NCI-H82 (cell line): ENCODE data around the gene JAK2.
A peak's percentile ranks its signal among the peaks of the same experiment; 100 is the strongest.
"Not testable (repeated sequence)": the region's sequence is repeated elsewhere in the genome, so short reads cannot be mapped to it uniquely, and the experiment has no call there.

Experiments
- DNase-seq: peaks from one replicate; lab custom pipeline; 2025; lab: John Stamatoyannopoulos, UW

JAK2 gene

DNA sequence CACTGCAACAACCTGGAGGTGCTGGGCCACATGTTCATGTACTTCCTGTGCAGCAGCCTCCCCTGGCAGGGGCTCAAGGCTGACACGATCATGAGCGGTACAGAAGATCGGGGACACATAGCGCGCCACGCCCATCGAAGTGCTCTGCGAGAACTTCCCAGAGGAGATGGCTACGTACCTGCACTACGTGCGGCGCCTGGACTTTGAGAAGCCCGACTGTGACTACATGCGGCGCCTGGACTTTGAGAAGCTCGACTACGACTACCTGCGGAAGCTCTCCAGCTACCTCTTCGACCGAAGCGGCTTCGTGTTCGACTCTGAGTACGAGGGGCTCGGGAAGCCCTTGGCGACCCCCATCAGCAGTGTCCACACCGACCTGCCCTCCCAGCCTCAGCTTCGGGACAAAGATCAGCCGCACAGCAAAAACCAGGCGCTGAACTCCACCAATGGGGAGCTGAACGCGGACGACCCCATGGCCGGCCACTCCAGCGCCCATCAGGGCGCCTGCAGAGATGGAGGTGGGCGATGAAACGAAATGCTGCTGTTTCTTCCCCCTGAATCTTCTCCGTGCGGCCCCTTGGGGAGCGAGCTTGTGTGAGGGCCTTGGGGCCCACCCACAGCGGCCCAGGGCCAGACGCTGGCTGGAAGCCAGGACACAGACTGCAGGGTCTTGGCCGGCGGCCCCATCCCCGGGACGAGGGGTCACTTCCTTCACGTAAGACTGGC lies 56.5 kb downstream of the JAK2 start:
- no peak for DNase-seq

DNA sequence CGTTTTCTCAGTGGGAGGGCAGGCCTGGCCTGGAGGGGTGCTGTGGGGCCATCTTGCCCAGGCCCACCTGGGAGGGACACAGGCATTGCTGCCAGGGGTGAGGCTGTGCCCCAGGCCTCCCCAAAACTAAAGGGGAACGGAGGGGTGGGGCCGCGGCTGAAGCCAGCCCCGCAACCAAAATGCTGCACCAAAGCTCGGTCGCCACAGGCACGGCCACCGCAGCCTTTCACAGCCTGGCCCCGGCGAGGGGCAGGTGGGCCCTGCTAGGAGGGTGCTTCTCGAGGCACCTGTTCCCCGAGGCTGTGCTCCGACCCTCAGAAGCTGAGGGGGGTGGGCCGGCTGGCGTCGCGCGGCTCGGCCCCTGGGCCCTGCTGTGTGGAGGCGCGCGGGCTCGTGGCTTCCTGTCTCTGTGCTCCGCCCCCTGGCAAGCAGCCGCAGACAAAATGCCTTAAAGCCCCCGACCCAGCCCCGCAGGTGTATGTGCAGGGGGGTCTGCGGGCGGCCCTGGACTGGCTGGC lies 57.6 kb downstream of the JAK2 start:
- DNase-seq, result no peak

DNA sequence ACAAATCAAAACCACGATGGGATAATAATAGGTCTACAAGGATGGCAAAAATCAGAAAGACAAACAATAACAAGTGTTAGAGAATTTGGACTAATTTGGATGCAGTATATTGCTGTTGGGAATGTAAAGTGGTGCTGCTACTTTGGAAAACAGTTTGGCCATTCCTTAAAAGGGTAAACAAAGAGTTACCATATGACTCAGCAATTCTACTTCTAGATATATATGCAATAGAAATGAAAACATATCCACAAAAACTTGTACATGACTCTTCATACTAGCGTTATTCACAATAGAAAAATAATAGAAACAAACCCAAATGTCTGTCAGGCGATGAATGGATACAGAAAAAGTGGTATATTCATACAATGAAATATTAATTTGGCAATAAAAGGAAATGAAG lies 58.3 kb downstream of the JAK2 start:
- no peak for DNase-seq

DNA sequence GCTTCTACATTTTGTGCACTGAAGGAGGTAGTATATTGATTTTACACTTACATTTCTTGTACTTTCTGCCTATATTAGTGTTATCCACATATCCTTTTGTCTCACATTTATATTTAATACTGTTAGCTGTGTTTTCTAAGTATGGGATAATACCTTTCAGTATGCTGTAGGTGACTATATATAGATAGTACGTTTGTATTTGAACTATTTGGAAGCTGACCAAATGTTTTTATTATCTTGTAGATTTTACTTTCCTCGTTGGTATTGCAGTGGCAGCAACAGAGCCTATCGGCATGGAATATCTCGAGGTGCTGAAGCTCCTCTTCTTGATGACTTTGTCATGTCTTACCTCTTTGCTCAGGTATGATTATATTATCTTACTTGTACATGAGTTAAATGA lies 59.1 kb downstream of the JAK2 start:
- DNase-seq, result no peak

DNA sequence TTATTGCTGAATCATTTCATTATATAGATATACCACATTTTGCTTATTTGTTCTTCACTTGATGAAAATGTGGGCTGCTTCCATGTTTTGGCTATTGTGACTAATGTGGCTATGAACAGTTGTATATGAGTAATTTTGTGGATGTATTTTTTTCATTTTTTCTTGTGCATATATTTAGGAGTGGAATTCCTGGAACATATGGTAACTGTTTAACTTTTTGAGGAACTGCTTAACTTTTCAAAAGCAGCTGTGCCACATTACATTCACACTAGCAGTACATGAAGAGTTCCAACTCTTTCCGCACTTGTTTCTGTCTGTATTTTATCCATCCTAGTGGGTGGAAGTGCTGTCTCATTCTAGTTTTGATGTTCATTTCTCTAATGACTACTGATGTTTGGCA lies 67.8 kb downstream of the JAK2 start:
- no peak for DNase-seq

DNA sequence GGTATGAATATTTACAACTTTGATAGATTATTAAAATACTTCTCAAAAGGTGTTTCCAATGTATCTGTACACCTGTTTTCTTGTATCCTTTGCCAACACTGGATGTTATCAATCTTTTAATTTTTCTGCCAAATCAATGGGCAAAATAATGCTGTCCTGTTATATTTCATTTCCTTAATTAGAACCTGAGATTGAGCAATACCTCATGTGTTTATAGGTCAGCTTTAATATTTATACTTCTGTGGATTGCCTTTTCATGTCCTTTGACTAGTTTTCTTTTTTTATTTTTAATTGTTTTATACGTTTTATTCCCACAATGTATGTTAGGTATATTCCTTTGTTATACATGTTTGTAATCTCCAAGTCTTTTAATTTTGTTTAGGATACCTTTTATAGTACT lies 77.6 kb downstream of the JAK2 start:
- no peak for DNase-seq

DNA sequence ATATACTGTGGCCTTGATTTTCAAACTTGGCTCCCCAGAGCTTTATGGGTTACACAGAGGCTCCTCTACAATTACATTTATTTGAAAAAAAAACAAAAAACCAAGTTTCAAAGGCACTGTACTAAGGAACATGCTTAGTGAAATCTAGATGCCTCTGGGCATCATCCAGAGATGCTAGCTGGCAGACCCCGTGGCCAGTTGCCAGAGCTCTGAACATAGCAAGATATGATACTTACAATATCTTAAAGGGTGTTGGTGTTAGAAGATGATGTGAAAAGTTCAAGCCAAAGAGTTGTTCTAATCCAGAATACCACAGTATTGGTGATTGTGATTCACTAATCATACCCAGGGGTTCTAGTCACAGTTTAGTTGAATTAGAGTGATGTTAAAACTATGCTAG lies 87.8 kb downstream of the JAK2 start:
- no peak for DNase-seq

DNA sequence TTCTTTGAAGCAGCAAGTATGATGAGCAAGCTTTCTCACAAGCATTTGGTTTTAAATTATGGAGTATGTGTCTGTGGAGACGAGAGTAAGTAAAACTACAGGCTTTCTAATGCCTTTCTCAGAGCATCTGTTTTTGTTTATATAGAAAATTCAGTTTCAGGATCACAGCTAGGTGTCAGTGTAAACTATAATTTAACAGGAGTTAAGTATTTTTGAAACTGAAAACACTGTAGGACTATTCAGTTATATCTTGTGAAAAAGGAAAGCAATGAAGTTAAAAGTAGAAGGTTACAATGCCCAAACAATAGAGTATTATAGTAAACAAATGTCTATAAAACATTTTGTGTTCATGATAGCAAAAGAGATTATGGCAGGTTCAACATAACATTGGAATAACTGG lies 88.6 kb downstream of the JAK2 start:
- DNase-seq, result no peak

DNA sequence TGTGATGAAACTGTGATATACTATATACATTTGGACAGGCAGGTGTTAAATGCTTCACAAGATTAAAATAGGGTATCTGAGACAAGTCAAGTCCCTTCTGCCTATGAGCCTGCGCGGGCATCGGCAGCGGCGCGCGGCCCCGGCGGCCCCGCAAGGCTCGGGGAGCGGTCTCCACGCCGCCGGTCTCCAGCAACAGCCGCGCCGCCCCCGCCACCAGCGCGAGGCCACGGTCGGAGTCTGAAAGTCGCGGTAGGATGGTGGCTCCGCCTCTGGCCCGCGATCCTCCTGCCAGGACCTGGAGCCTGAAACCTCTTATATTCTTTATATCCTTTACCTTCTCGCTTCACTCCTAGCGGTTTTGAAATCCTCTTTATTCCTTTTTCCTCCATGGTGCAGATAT lies 100.9 kb downstream of the JAK2 start:
- DNase-seq, result no peak

DNA sequence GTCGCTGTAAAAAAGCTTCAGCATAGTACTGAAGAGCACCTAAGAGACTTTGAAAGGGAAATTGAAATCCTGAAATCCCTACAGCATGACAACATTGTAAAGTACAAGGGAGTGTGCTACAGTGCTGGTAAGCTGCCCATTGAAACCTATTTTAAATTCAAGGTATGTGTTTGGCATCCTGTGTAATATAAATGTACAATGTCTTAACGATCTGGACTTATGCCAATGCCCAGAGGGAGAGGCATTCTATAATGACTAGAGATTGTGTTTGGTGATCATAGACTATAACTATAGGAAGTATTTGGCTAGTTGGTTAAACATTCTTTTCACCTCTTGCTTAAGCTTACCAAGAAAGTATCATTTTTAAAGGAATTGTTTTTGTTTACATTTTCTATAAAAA lies 104.7 kb downstream of the JAK2 start:
- DNase-seq, result no peak

DNA sequence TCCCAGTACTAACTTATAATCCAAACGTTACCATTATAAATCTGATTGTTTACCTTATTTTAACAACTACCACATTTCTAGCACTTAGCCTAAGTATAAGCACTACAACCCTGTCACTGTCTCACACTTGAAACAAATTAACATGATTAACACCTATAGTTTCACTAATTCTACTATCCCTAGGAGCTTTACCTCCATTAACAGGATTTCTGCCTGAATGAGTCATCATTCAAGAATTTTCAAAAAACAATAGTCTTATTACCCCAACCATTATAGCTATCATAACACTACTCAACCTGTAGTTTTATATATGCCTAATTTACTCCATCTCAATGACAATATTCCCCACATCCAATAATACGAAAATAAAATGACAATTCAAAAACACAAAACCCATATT lies 110.7 kb downstream of the JAK2 start:
- DNase-seq, result peak; percentile 4

DNA sequence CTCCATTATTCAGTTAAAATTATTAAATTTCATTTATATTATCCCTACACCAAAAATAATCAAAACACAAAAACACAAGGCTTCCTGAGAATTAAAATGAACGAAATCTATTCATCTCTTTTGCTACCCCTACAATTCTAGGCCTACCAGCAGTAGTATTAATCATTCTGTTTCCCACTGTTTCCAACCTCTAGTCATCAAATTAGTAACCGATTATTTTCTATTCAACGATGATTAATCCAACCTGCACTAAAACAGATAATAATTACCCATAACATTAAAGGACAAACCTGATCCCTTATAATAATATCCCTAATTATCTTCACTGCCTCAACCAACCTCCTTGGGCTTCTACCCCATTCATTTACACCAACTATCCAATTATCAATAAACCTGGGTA lies 114.4 kb downstream of the JAK2 start:
- no peak for DNase-seq

DNA sequence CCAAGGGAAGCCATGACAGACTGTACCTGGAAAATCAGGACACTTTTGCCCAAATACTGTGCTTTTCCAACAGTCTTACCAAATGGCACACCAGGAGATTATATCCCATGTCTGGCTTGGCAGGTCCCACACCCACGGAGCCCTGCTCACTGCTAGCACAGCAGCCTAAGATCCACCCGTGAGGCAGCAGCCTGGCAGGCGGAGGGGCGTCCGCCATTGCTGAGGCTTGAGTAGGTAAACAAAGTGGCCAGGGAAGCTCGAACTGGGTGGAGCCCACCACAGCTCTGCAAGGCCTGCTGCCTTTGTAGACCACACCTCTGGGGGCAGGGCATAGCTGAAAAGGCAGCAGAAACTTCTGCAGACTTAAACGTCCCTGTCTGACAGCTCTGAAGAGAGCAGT lies 116.1 kb downstream of the JAK2 start:
- DNase-seq, result not testable (repeated sequence)

DNA sequence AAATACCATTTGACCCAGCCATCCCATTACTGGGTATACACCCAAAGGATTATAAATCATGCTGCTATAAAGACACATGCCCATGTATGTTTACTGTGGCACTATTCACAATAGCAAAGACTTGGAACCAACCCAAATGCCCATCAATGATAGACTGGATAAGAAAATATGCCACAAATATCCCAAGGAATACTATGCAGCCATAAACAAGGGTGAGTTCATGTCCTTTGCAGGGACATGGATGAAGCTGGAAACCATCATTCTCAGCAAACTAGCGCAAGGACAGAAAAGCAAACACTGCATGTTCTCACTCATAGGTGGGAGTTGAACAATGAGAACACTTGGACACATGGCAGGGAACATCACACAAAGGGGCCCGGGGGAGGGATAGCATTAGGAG lies 121.4 kb downstream of the JAK2 start:
- not testable (repeated sequence) for DNase-seq

DNA sequence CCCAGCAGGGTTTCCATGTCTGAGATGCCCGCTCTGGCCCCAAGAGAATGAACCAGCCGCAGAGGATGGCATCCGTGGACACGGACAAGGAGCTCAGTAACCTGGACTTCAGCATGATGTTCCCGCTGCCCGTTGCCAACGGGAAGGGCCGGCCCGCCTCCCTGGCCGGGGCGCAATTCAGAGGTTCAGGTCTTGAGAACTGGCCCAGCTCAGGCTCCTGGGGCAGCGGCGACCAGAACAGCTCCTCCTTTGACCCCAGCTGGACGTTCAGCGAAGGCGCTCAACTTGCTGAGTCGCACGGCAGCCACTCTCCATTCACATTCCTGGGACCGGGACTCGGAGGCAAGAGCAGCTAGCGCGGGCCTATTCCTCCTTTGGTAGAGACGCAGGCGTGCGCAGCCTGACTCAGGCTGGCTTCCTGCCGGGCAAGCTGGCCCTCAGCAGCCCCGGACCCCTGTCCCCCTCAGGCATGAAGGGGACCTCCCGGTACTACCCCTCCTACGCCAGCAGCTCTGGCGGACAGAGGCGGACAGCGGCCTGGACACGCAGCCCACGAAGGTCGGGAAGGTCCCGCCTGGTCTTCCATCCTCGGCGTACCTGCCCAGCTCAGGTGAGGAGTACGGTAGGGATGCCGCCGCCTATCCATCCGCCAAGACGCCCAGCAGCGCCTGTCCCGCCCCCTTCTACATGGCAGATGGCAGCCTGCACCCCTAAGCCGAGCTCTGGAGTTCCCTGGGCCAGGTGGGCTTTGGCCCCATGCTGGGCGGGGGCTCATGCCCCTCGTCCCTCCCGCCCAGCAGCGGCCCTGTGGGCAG lies 126.0 kb downstream of the JAK2 start:
- no peak for DNase-seq

DNA sequence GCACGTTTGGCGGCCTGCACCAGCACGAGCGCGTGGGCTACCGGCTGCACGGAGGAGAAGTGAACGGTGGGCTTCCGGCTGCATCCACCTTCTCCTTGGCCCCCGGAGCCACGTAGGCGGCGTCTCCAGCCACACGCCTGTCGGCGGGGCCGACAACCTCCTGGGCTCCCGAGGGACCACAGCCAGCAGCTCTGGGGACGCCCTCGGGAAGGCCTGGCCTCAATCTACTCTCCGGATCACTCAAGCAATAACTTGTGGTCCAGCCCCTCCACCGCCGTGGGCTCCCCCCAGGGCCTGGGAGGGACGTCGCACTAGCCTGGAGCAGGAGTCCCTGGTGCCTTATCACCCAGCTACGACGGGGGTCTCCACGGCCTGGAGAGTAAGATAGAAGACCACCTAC lies 126.6 kb downstream of the JAK2 start:
- no peak for DNase-seq

DNA sequence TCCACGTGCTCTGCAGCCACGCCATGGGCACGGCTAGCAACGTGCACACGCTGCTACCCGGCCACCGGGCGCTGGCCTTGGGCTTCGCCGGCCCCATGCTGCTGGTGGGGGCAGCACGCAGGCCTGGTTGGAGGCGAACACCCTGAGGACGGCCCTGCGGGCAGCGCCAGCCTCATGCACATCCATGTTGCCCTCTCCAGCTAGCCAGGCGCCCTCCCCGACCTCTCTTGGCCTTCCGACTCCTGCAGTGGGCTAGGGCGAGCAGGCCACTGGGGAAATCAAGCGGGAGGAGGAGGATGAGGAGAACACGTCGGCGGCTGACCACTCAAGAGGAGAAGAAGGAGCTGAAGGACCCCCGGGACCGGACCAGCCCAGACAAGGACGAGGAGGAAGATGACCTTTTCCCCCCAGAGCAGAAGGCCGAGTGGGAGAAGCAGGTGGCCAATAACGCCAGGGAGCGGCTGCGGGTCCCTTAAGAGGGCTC lies 127.1 kb downstream of the JAK2 start:
- DNase-seq, result no peak

DNA sequence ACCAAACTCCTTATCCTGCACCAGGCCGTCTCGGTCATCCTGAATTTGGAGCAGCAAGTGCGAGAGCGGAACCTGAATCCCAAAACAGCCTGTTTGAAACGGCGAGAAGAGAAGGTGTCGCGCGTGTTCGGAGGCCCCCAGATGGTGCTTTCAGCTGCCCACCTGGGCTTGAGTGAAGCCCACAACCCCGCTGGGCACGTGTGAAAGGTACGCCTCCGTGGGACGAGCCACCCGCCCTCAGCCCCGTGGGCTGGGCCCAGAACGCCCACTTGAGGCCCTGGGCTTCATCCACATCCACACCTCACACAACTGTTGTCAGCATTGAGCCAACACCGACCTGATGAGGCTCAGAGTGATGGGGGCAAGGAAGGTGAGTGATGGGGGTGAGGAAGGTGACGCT lies 127.6 kb downstream of the JAK2 start:
- DNase-seq, result no peak

DNA sequence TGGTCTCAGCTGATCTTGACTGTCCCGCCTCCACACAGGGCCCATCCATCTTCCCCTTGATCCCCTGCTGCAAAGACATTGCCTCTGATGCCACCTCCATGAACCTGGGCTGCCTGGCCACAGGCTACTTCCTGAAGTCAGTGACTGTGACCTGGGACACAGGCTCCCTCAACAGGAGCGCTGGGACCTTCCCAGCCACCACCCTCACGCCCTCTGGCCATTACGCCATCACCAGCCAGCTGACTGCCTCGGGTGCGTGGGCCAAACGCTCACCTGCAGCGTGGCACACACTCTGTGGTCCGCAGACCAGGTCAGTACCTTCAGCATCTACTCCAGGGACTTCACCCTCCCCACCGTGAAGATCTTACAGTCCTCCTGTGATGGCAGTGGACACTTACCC lies 128.5 kb downstream of the JAK2 start:
- no peak for DNase-seq

DNA sequence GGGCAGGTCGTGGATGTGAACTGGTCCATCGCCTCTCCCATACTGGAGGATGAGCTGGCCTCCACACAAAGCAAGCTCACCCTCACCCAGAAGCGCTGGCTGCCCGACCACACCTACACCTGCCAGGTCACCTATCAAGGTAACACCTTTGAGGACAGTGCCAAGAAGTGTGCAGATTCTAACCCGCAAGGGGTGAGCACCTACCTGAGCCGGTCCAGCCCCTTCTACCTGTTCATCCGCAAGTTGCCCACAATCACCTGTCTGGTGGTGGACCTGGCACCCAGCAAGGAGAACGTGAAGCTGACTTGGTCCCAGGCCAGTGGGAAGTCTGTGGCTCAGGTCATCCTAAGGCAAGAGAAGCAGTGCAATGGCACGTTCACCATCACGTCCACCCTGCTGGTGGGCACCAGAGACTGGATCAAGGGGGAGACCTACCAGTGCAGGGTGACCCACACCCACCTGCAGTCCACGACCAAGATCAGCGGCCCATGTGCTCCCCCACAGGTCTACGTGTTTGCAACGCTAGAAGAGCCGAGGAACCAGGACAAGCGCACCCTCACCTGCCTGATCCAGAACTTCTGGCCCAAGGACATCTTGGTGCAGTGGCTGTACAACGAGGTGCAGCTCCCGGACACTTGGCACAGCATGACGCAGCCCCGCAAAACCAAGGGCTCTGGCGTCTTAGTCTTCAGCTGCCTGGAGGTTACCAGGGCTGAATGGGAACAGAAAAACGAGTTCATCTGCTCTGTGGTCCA lies 129.1 kb downstream of the JAK2 start:
- no peak for DNase-seq

DNA sequence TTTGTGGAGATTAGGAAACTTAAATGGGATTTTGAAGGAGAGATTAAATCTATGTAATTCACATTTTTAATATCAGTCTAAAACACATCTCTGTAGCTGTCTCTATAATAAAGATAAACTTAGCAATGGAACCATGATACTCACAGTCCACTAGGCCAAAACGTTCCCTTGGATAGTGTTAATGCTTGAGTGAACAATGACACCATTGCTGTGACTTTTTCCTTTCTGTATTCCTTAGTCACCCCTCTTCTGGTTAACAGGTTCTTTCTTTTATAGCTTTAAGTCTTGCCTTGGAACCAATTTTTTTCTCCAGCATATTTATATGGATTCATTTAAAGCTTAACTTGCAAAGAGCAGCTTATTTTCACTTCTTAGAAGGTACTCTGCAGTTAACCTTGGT lies 137.0 kb downstream of the JAK2 start:
- no peak for DNase-seq

DNA sequence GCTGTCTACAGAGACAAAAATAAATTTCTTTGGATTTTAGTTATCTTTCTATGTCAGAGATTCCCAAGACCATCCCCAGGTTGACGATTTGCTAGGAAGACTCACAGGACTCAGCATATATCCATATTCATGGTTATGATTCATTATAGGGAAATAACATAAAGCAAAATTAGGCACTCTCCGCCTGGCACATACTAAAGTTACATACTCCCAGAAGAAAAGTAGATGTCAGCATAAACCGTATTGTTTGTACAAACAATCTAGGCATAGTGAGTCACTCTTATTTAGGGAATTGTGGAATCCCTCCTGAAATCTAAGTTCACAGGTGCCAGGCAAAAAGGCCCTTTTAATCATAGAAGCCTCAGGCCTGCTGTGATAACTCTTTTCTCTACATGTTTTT lies 137.4 kb downstream of the JAK2 start:
- no peak for DNase-seq

DNA sequence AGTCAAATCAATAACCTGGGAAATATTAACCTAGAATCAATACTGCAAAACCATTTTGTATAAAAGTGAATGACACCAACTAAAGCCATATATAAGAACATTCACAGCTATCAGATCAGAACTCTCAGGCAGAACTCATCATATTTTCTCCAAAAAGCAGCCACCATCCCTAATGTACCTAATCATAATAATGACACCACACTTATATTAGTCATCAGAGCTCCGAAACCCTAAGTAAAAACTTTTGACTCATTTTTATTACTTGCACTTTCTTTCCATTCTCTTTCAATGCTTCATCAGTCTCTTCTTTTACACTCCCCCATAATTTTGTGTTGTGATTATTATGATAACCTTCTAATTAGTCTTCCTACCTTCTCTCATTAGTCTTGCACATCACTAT lies 155.1 kb downstream of the JAK2 start:
- DNase-seq, result no peak
